Right cardiac atrium (tissue), 5 donors: ENCODE data around the gene WDR20. TPM values are rescaled to one million over a fixed set of nuclear protein-coding genes. Genes with fewer than 3 reads are reported as not detected.

Experiments used
- ATAC-seq, 2 donors: fragments of 200-7000 bp; cut with Tn5 transposase; one replicate each; pipeline versions ENCODE4 v1.8.0 to v1.9.1; 2020; ENCODE audit warnings: moderate library complexity in 2 of 2, mild to moderate bottlenecking in 1 of 2
- DNase-seq, 3 donors: peaks; one replicate each; pipeline ENCODE4 v3.0.0-alpha.2; 2020
- H3K27ac ChIP-seq: one replicate; pipeline ENCODE4 v1.5.1; 2013; ENCODE audit warnings: mild to moderate bottlenecking, low read length, control low read depth, moderate library complexity
- H3K27me3 ChIP-seq: one replicate; pipeline ENCODE4 v1.6.1; 2013; ENCODE audit not compliant: control insufficient read depth, insufficient read depth
- H3K4me1 ChIP-seq: one replicate; pipeline ENCODE4 v1.6.1; 2013; ENCODE audit warnings: low read length; ENCODE audit not compliant: control insufficient read depth, insufficient read depth
- H3K4me3 ChIP-seq: one replicate; pipeline ENCODE4 v1.5.1; 2013; ENCODE audit warnings: low read length, control low read depth
- H3K9me3 ChIP-seq: one replicate; pipeline ENCODE4 v1.6.1; 2013; ENCODE audit warnings: low read length; ENCODE audit not compliant: control insufficient read depth
- WGBS: extraction: QIAGEN DNeasy Blood & Tissue Kit; methylation state at CpG from one replicate; pipeline ENCODE4 v1.1.7; 2013; 5-methylcytosine and 5-hydroxymethylcytosine counted together
- intact Hi-C, 4 donors: fragments of 100-400 bp; cut with DNase I; formaldehyde crosslinking; loops; one replicate each; pipeline versions ENCODE4 v1.11.0 to v1.14.0; 2022 to 2023
- polyA plus RNA-seq: library from polyadenylated mRNA; stranded (reverse); fragments of 200-250 nt; gene quantifications from one replicate; pipeline ENCODE4 v1.2.3, GENCODE V29; 2013
- total RNA-seq, 4 donors: library from RNA; stranded (reverse); fragmentation: NEBNext Ultra II Directional; extraction: Animal tissue kit (Norgen Biotek cat#: 25700); gene quantifications; one replicate each; pipeline ENCODE4 v1.2.1, GENCODE V29; 2021
- donor health status: healthy with polysubstance abuse.
- donor health status: DM: no; HTN: yes; CAD: no.
- donor health status: DM: no; HTN: no; CAD: no.
- donor health status: DM: no; HTN: yes; CAD: no; lungs with severe emphysema.
- donor health status: DM: yes; HTN: yes; CAD: no.

WDR20 gene
- total and polyA plus RNA-seq, 5 donors, result 13.2 to 27.3 (median 22.0) TPM

- Histone ChIP-seq H3K4me1 (peaks cover 2% of the 10 kb centered on the region), H3K27ac (no peak overlapping the region), H3K9me3 (no peaks in the 10 kb centered on the region), H3K27me3 (no peaks in the 10 kb centered on the region), H3K4me3 (no peak overlapping the region)
- DNase-seq, result no peak
- no peak for ATAC-seq
- WGBS, result 87% methylated on average over 22 of the region's 22 CpGs
- intact Hi-C loops, result loop anchor here in 1 of 4 donors (5.0 kb wide), 1 partner anchor 82 kb away; no protein-coding TSS in a partner anchor
Observed at GRCh38 chr14:102230481-102231210, 90.9 kb downstream of the WDR20 start.

- no peaks in the 10 kb centered on the region for H3K9me3 ChIP-seq
- H3K4me3 ChIP-seq, result no peak overlapping the region
- H3K4me1 ChIP-seq, result peaks cover 2% of the 10 kb centered on the region
- 88% methylated on average over 22 of the region's 22 CpGs for WGBS
- DNase-seq (peak in 1 of 3 donors; percentile 49), ATAC-seq (no peak)
- no peaks in the 10 kb centered on the region for H3K27me3 ChIP-seq
- intact Hi-C loops, result loop anchor here in 1 of 4 donors (5.0 kb wide), 1 partner anchor 81 kb away; no protein-coding TSS in a partner anchor
- H3K27ac ChIP-seq, result no peak overlapping the region
Observed at GRCh38 chr14:102231476-102232347, 92.0 kb downstream of the WDR20 start.

- Histone ChIP-seq H3K9me3 (no peaks in the 10 kb centered on the region), H3K27me3 (no peaks in the 10 kb centered on the region), H3K4me1 (peaks cover under 1% of the 10 kb centered on the region), H3K4me3 (no peak overlapping the region), H3K27ac (no peak overlapping the region)
- WGBS, result 90% methylated on average over 9 of the region's 9 CpGs
- intact Hi-C loops, result loop anchor here in 1 of 4 donors (5.0 kb wide), 1 partner anchor 80 kb away; no protein-coding TSS in a partner anchor
- ATAC-seq, result no peak
- no peak for DNase-seq
Observed at GRCh38 chr14:102232348-102232625, 92.6 kb downstream of the WDR20 start.

GRCh38 chr14:102233081-102233480, 93.4 kb downstream of the WDR20 start:
- WGBS, result 87% methylated on average over 6 of the region's 6 CpGs
- no peak for ATAC-seq
- intact Hi-C loops, result loop anchor here in 1 of 4 donors (5.0 kb wide), 1 partner anchor 79 kb away; no protein-coding TSS in a partner anchor

GRCh38 chr14:102234331-102235264, 94.9 kb downstream of the WDR20 start:
- ATAC-seq (peak; percentile 47 to 60), DNase-seq (peak in 1 of 3 donors; percentile 65)
- WGBS, result 47% methylated on average over 34 of the region's 34 CpGs
- intact Hi-C loops, result loop anchor here in 3 of 4 donors (2.0 to 5.0 kb wide), 2 partner anchors 78 to 80 kb away; no protein-coding TSS in a partner anchor
- Histone ChIP-seq H3K27me3 (no peaks in the 10 kb centered on the region), H3K27ac (peak overlapping the region; percentile 19), H3K4me1 (no peaks in the 10 kb centered on the region), H3K9me3 (no peaks in the 10 kb centered on the region), H3K4me3 (peak overlapping the region; percentile 4)

More at GRCh38 chr14:102233081-102233480, 93.4 kb downstream of the WDR20 start:
- Histone ChIP-seq H3K9me3 (no peaks in the 10 kb centered on the region), H3K27ac (no peak overlapping the region), H3K4me1 (no peaks in the 10 kb centered on the region), H3K4me3 (no peak overlapping the region), H3K27me3 (no peaks in the 10 kb centered on the region)
- peak in 1 of 3 donors; percentile 7 for DNase-seq

- Histone ChIP-seq H3K9me3 (no peaks in the 10 kb centered on the region), H3K4me3 (peak overlapping the region; percentile 4), H3K4me1 (no peaks in the 10 kb centered on the region), H3K27me3 (no peaks in the 10 kb centered on the region), H3K27ac (peak overlapping the region; percentile 0)
- WGBS, result 35% methylated on average over 19 of the region's 19 CpGs
- DNase-seq, result peak; percentile 89 to 96 (median 92)
- intact Hi-C loops, result loop anchor here in 2 of 4 donors (2.0 to 5.0 kb wide), 2 partner anchors 77 to 79 kb away; no protein-coding TSS in a partner anchor
- ATAC-seq, result peak; percentile 92 to 94
Observed at GRCh38 chr14:102235275-102235897, 95.7 kb downstream of the WDR20 start.

- H3K4me1 ChIP-seq, result no peaks in the 10 kb centered on the region
- no peaks in the 10 kb centered on the region for H3K27me3 ChIP-seq
- no peak for DNase-seq
- no peak overlapping the region for H3K4me3 ChIP-seq
- no peak for ATAC-seq
- no peaks in the 10 kb centered on the region for H3K9me3 ChIP-seq
- H3K27ac ChIP-seq, result no peak overlapping the region
- intact Hi-C loops, result loop anchor here in 2 of 4 donors (2.0 to 5.0 kb wide), 2 partner anchors 76 to 79 kb away; no protein-coding TSS in a partner anchor
- WGBS, result 95% methylated on average over 12 of the region's 12 CpGs
Observed at GRCh38 chr14:102236026-102236425, 96.3 kb downstream of the WDR20 start.

GRCh38 chr14:102238131-102238530, 98.4 kb downstream of the WDR20 start:
- no peaks in the 10 kb centered on the region for H3K4me1 ChIP-seq
- no peak overlapping the region for H3K4me3 ChIP-seq
- ATAC-seq, result no peak
- H3K27ac ChIP-seq, result no peak overlapping the region
- DNase-seq, result no peak
- H3K27me3 ChIP-seq, result no peaks in the 10 kb centered on the region
- intact Hi-C loops, result loop anchor here in 1 of 4 donors (5.0 kb wide), 1 partner anchor 74 kb away; no protein-coding TSS in a partner anchor
- no peaks in the 10 kb centered on the region for H3K9me3 ChIP-seq
- 71% methylated on average over 4 of the region's 4 CpGs for WGBS

- intact Hi-C loops, result loop anchor here in 1 of 4 donors (5.0 kb wide), 1 partner anchor 74 kb away; no protein-coding TSS in a partner anchor
- 94% methylated on average over 3 of the region's 3 CpGs for WGBS
- ATAC-seq (no peak), DNase-seq (no peak)
- Histone ChIP-seq H3K9me3 (no peaks in the 10 kb centered on the region), H3K27ac (no peak overlapping the region), H3K4me1 (no peaks in the 10 kb centered on the region), H3K4me3 (no peak overlapping the region), H3K27me3 (no peaks in the 10 kb centered on the region)
Observed at GRCh38 chr14:102238766-102239165, 99.1 kb downstream of the WDR20 start.

GRCh38 chr14:102239231-102239630, 99.5 kb downstream of the WDR20 start:
- ATAC-seq (no peak), DNase-seq (no peak)
- intact Hi-C loops, result loop anchor here in 1 of 4 donors (5.0 kb wide), 1 partner anchor 73 kb away; no protein-coding TSS in a partner anchor
- H3K4me1 ChIP-seq, result no peaks in the 10 kb centered on the region
- H3K27me3 ChIP-seq, result no peaks in the 10 kb centered on the region
- no peaks in the 10 kb centered on the region for H3K9me3 ChIP-seq
- H3K27ac ChIP-seq, result no peak overlapping the region
- 95% methylated on average over 4 of the region's 4 CpGs for WGBS
- no peak overlapping the region for H3K4me3 ChIP-seq
